Measurements from ENCODE around the gene FRMPD4.

The FRMPD4 gene

GRCh38 chrX:12301288-12301687, 163.0 kb downstream of the FRMPD4 start:
- DNase-seq (ENCODE audit: low read depth): no peak

- no peak for DNase-seq (ENCODE audit: low read depth)
These were observed 166.0 kb downstream of the FRMPD4 start for GRCh38 chrX:12304261-12304660.

GRCh38 chrX:12307961-12308360, 169.7 kb downstream of the FRMPD4 start:
- DNase-seq (ENCODE audit: low read depth): no peak

- DNase-seq (ENCODE audit: low read depth): no peak
These were observed 170.1 kb downstream of the FRMPD4 start for GRCh38 chrX:12308420-12308819.

GRCh38 chrX:12309040-12309743, 170.9 kb downstream of the FRMPD4 start:
- DNase-seq (ENCODE audit: low read depth): no peak

- DNase-seq (ENCODE audit: low read depth): no peak
These were observed 171.4 kb downstream of the FRMPD4 start for GRCh38 chrX:12309744-12310076.

- DNase-seq (ENCODE audit: low read depth): no peak
These were observed 176.4 kb downstream of the FRMPD4 start for GRCh38 chrX:12314651-12315050.

GRCh38 chrX:12315526-12315925, 177.3 kb downstream of the FRMPD4 start:
- DNase-seq (ENCODE audit: low read depth): no peak

- no peak for DNase-seq (ENCODE audit: low read depth)
These were observed 180.8 kb downstream of the FRMPD4 start for GRCh38 chrX:12319003-12319519.

- no peak for DNase-seq (ENCODE audit: low read depth)
These were observed 181.7 kb downstream of the FRMPD4 start for GRCh38 chrX:12319992-12320391.

GRCh38 chrX:12322031-12322430, 183.8 kb downstream of the FRMPD4 start:
- DNase-seq (ENCODE audit: low read depth): no peak

- DNase-seq (ENCODE audit: low read depth): no peak
These were observed 186.9 kb downstream of the FRMPD4 start for GRCh38 chrX:12325171-12325570.

- no peak for DNase-seq (ENCODE audit: low read depth)
These were observed 189.6 kb downstream of the FRMPD4 start for GRCh38 chrX:12327836-12328235.

- DNase-seq (ENCODE audit: low read depth): no peak
These were observed 191.2 kb downstream of the FRMPD4 start for GRCh38 chrX:12329476-12329875.

- DNase-seq (ENCODE audit: low read depth): no peak
These were observed 192.6 kb downstream of the FRMPD4 start for GRCh38 chrX:12330841-12331240.

- DNase-seq (ENCODE audit: low read depth): no peak
These were observed 194.6 kb downstream of the FRMPD4 start for GRCh38 chrX:12332786-12333347.

GRCh38 chrX:12339921-12340320, 201.6 kb downstream of the FRMPD4 start:
- DNase-seq (ENCODE audit: low read depth): no peak

GRCh38 chrX:12344954-12345353, 206.7 kb downstream of the FRMPD4 start:
- no peak for DNase-seq (ENCODE audit: low read depth)

- DNase-seq (ENCODE audit: low read depth): no peak
These were observed 210.9 kb downstream of the FRMPD4 start for GRCh38 chrX:12349201-12349600.

GRCh38 chrX:12352922-12353321, 214.6 kb downstream of the FRMPD4 start:
- no peak for DNase-seq (ENCODE audit: low read depth)

- no peak for DNase-seq (ENCODE audit: low read depth)
These were observed 222.1 kb downstream of the FRMPD4 start for GRCh38 chrX:12360383-12360782.

GRCh38 chrX:12360986-12361598, 222.8 kb downstream of the FRMPD4 start:
- DNase-seq (ENCODE audit: low read depth): no peak

- DNase-seq (ENCODE audit: low read depth): no peak
These were observed 224.9 kb downstream of the FRMPD4 start for GRCh38 chrX:12363216-12363615.

- no peak for DNase-seq (ENCODE audit: low read depth)
These were observed 228.2 kb downstream of the FRMPD4 start for GRCh38 chrX:12366440-12366839.
